ENCODE data around the gene DPY19L1. TPM values are rescaled to one million over a fixed set of nuclear protein-coding genes. Genes with fewer than 3 reads are reported as not detected.
"Not testable (repeated sequence)": the region's sequence is repeated elsewhere in the genome, so short reads cannot be mapped to it uniquely, and the experiment has no call there.

DPY19L1 gene
- total RNA-seq, 2 experiments from 2014 or later: 5.8 to 17.6 TPM

- CTCF ChIA-PET (ENCODE audit: unreplicated experiment): no interaction called here
- no TSS peak for BruUV-seq (replicated peaks)
- intact Hi-C loops (cut with micrococcal nuclease; ENCODE audit: unreplicated experiment): no loop called here
Measured at GRCh38 chr7:34982371-34983019, 54.8 kb downstream of the DPY19L1 start.

GRCh38 chr7:34979124-34979523 lies 58.2 kb downstream of the DPY19L1 start:
- H3K27ac ChIP-seq (ENCODE audit: low read depth, low read length, poor library complexity, severe bottlenecking); H2AFZ ChIP-seq (ENCODE audit: low read length); H3K4me2 ChIP-seq (ENCODE audit: low read length); H3K9me3 ChIP-seq (ENCODE audit: low read length); H3K79me2 ChIP-seq (ENCODE audit: insufficient read depth, low read depth, low read length); DNase-seq (ENCODE audit: low spot score); intact Hi-C loops (cut with micrococcal nuclease; ENCODE audit: unreplicated experiment); H3K36me3 ChIP-seq (ENCODE audit: insufficient read depth, low read length); CTCF ChIA-PET (ENCODE audit: unreplicated experiment); H3K4me3 ChIP-seq (ENCODE audit: low read depth, low read length, poor library complexity, severe bottlenecking); BruUV-seq (replicated peaks); H3K9me2 ChIP-seq (ENCODE audit: insufficient read depth, low read length); H3K4me1 ChIP-seq (ENCODE audit: insufficient read depth, low read length, poor library complexity, severe bottlenecking); H4K20me1 ChIP-seq (ENCODE audit: insufficient read depth, low read length): not testable (repeated sequence)
- POLR2A ChIA-PET: interaction anchor here (0.9 kb wide), 1 partner anchor 8 kb away, joined by 4 read pairs; no protein-coding TSS in a partner anchor

More at GRCh38 chr7:34982371-34983019, 54.8 kb downstream of the DPY19L1 start:
- no peaks in the 10 kb centered on the region for H3K4me1 ChIP-seq (ENCODE audit: insufficient read depth, low read length, poor library complexity, severe bottlenecking)
- DNase-seq (ENCODE audit: low spot score): no peak
- no peak overlapping the region for H3K4me3 ChIP-seq (ENCODE audit: low read depth, low read length, poor library complexity, severe bottlenecking)
- H3K9me2 ChIP-seq (ENCODE audit: insufficient read depth, low read length): no peaks in the 10 kb centered on the region
- H3K27ac ChIP-seq (ENCODE audit: low read depth, low read length, poor library complexity, severe bottlenecking): no peak overlapping the region
- no peak overlapping the region for H2AFZ ChIP-seq (ENCODE audit: low read length)
- no peaks in the 10 kb centered on the region for H4K20me1 ChIP-seq (ENCODE audit: insufficient read depth, low read length)
- H3K9me3 ChIP-seq (ENCODE audit: low read length): no peaks in the 10 kb centered on the region
- no peaks in the 10 kb centered on the region for H3K79me2 ChIP-seq (ENCODE audit: insufficient read depth, low read depth, low read length)
- H3K36me3 ChIP-seq (ENCODE audit: insufficient read depth, low read length): no peaks in the 10 kb centered on the region
- H3K4me2 ChIP-seq (ENCODE audit: low read length): no peak overlapping the region
- POLR2A ChIA-PET: interaction anchor here (0.6 kb wide), 1 partner anchor 119 kb away, joined by 4 read pairs; no protein-coding TSS in a partner anchor
- no peak for TF ChIP-seq EZH2phosphoT487 (IDR thresholded peaks at IDR 0.05; ENCODE audit: borderline replicate concordance, low read depth, low read length)

- H2AFZ ChIP-seq (ENCODE audit: low read length): no peak overlapping the region
- H3K79me2 ChIP-seq (ENCODE audit: insufficient read depth, low read depth, low read length): no peaks in the 10 kb centered on the region
- no TSS peak for BruUV-seq (replicated peaks)
- no peak for DNase-seq (ENCODE audit: low spot score)
- H3K4me1 ChIP-seq (ENCODE audit: insufficient read depth, low read length, poor library complexity, severe bottlenecking): no peaks in the 10 kb centered on the region
- no peak overlapping the region for H3K4me2 ChIP-seq (ENCODE audit: low read length)
- CTCF ChIA-PET (ENCODE audit: unreplicated experiment): no interaction called here
- H3K27ac ChIP-seq (ENCODE audit: low read depth, low read length, poor library complexity, severe bottlenecking): no peak overlapping the region
- POLR2A ChIA-PET: no interaction called here
- TF ChIP-seq EZH2phosphoT487 (IDR thresholded peaks at IDR 0.05; ENCODE audit: borderline replicate concordance, low read depth, low read length) (no peak), CTCF (conservative IDR thresholded peaks at IDR 0.05; ENCODE audit: low read length) (no peak)
- intact Hi-C loops (cut with micrococcal nuclease; ENCODE audit: unreplicated experiment): no loop called here
- no peak overlapping the region for H3K4me3 ChIP-seq (ENCODE audit: low read depth, low read length, poor library complexity, severe bottlenecking)
- H4K20me1 ChIP-seq (ENCODE audit: insufficient read depth, low read length): no peaks in the 10 kb centered on the region
- no peaks in the 10 kb centered on the region for H3K36me3 ChIP-seq (ENCODE audit: insufficient read depth, low read length)
- H3K9me2 ChIP-seq (ENCODE audit: insufficient read depth, low read length): no peaks in the 10 kb centered on the region
- H3K9me3 ChIP-seq (ENCODE audit: low read length): no peaks in the 10 kb centered on the region
Measured at GRCh38 chr7:34973400-34973760, 63.9 kb downstream of the DPY19L1 start.

- H3K4me3 ChIP-seq (ENCODE audit: low read depth, low read length, poor library complexity, severe bottlenecking); H3K4me2 ChIP-seq (ENCODE audit: low read length); H3K9me3 ChIP-seq (ENCODE audit: low read length); POLR2A ChIA-PET; H3K4me1 ChIP-seq (ENCODE audit: insufficient read depth, low read length, poor library complexity, severe bottlenecking); H4K20me1 ChIP-seq (ENCODE audit: insufficient read depth, low read length); CTCF ChIA-PET (ENCODE audit: unreplicated experiment); BruUV-seq (replicated peaks); intact Hi-C loops (cut with micrococcal nuclease; ENCODE audit: unreplicated experiment); H3K36me3 ChIP-seq (ENCODE audit: insufficient read depth, low read length); H3K79me2 ChIP-seq (ENCODE audit: insufficient read depth, low read depth, low read length); DNase-seq (ENCODE audit: low spot score); H2AFZ ChIP-seq (ENCODE audit: low read length); H3K27ac ChIP-seq (ENCODE audit: low read depth, low read length, poor library complexity, severe bottlenecking); H3K9me2 ChIP-seq (ENCODE audit: insufficient read depth, low read length): not testable (repeated sequence)
Measured at GRCh38 chr7:34972739-34973399, 64.4 kb downstream of the DPY19L1 start.

- DNase-seq (ENCODE audit: low spot score); H3K79me2 ChIP-seq (ENCODE audit: insufficient read depth, low read depth, low read length); CTCF ChIA-PET (ENCODE audit: unreplicated experiment); H3K9me3 ChIP-seq (ENCODE audit: low read length); H3K27ac ChIP-seq (ENCODE audit: low read depth, low read length, poor library complexity, severe bottlenecking); H3K36me3 ChIP-seq (ENCODE audit: insufficient read depth, low read length); H2AFZ ChIP-seq (ENCODE audit: low read length); H3K9me2 ChIP-seq (ENCODE audit: insufficient read depth, low read length); H3K4me1 ChIP-seq (ENCODE audit: insufficient read depth, low read length, poor library complexity, severe bottlenecking); H3K4me3 ChIP-seq (ENCODE audit: low read depth, low read length, poor library complexity, severe bottlenecking); H4K20me1 ChIP-seq (ENCODE audit: insufficient read depth, low read length); H3K4me2 ChIP-seq (ENCODE audit: low read length); POLR2A ChIA-PET; BruUV-seq (replicated peaks); intact Hi-C loops (cut with micrococcal nuclease; ENCODE audit: unreplicated experiment): not testable (repeated sequence)
Measured at GRCh38 chr7:34967818-34968217, 69.5 kb downstream of the DPY19L1 start.

Measured in OCI-LY7 (cell line).